IMR-90 (cell line): ENCODE data around the gene CELF6. TPM values are rescaled to one million over a fixed set of nuclear protein-coding genes. Genes with fewer than 3 reads are reported as not detected.

Experiments used
- ATAC-seq: fragments of 200-7000 bp; cut with Tn5 transposase; 2 replicates; pipeline ENCODE4 v1.9.1; 2020; ENCODE audit warnings: low read depth, mild to moderate bottlenecking, moderate library complexity
- BruUV-seq: library from RNA; stranded (reverse); fragments of 400-500 nt; replicated peaks from 2 replicates; lab custom pipeline; 2021; lab: Mats Ljungman, UMichigan
- CTCF ChIA-PET: fragments of 300-600 bp; formaldehyde crosslinking; extraction: SDS; loops from one replicate; lab custom pipeline; 2021; ENCODE audit warnings: antibody characterized with exemption; lab: Yijun Ruan, JAX
- POLR2A ChIA-PET: fragments of 300-600 bp; sonication (Branson Sonifier 250); formaldehyde crosslinking; loops from one replicate; lab custom pipeline; 2022; ENCODE audit warnings: antibody characterized with exemption; ENCODE audit not compliant: unreplicated experiment; lab: Charles Lee
- DNase-seq: peaks from one replicate; pipeline ENCODE4 v3.0.0; 2013
- H2AFZ ChIP-seq: replicated peaks from 2 replicates; pipeline ENCODE3; 2013; ENCODE audit warnings: low read length, mild to moderate bottlenecking; ENCODE audit not compliant: poor library complexity
- H2AK5ac ChIP-seq: 2 replicates; pipeline ENCODE4 v1.6.1; 2013; ENCODE audit warnings: low read depth, low read length, inconsistent platforms
- H2AK9ac ChIP-seq: replicated peaks from 2 replicates; pipeline ENCODE3; 2013; ENCODE audit warnings: mild to moderate bottlenecking, low read depth, low read length, moderate library complexity; ENCODE audit not compliant: poor library complexity
- H2BK120ac ChIP-seq: 2 replicates; pipeline ENCODE4 v1.6.1; 2013; ENCODE audit warnings: low read depth, low read length, inconsistent platforms
- H2BK15ac ChIP-seq: 3 replicates; pipeline ENCODE4 v1.6.1; 2013; ENCODE audit warnings: low read depth, low read length, inconsistent platforms
- H2BK20ac ChIP-seq: 2 replicates; pipeline ENCODE4 v1.6.1; 2013; ENCODE audit warnings: low read depth, mild to moderate bottlenecking, inconsistent platforms, low read length, moderate library complexity
- H2BK5ac ChIP-seq: 2 replicates; pipeline ENCODE4 v1.6.1; 2013; ENCODE audit warnings: mild to moderate bottlenecking, low read depth, low read length, inconsistent platforms; ENCODE audit not compliant: poor library complexity, severe bottlenecking
- H3K14ac ChIP-seq: replicated peaks from 2 replicates; pipeline ENCODE4 v1.6.1; 2013; ENCODE audit warnings: low read depth, low read length, inconsistent platforms
- H3K18ac ChIP-seq: 2 replicates; pipeline ENCODE4 v1.6.1; 2013; ENCODE audit warnings: low read depth, low read length, control low read depth
- H3K23ac ChIP-seq: 2 replicates; pipeline ENCODE4 v1.6.1; 2013; ENCODE audit warnings: low read depth, low read length, inconsistent platforms
- H3K27ac ChIP-seq: 2 replicates; pipeline ENCODE4 v1.5.1; 2013; ENCODE audit warnings: mild to moderate bottlenecking, control low read depth, low read length; ENCODE audit not compliant: insufficient read depth
- H3K27me3 ChIP-seq: 2 replicates; pipeline ENCODE4 v1.6.1; 2013; ENCODE audit warnings: low read length; ENCODE audit not compliant: control insufficient read depth, insufficient read depth
- H3K36me3 ChIP-seq: 2 replicates; pipeline ENCODE4 v1.6.1; 2013; ENCODE audit warnings: low read length, mixed read lengths; ENCODE audit not compliant: control insufficient read depth, insufficient read depth
- H3K4ac ChIP-seq: 2 replicates; pipeline ENCODE4 v1.6.1; 2013; ENCODE audit warnings: low read depth, low read length, inconsistent platforms
- H3K4me1 ChIP-seq: 2 replicates; pipeline ENCODE4 v1.6.1; 2013; ENCODE audit warnings: low read length, mixed read lengths; ENCODE audit not compliant: control insufficient read depth, insufficient read depth
- H3K4me2 ChIP-seq: 2 replicates; pipeline ENCODE4 v1.6.1; 2013; ENCODE audit warnings: low read depth, mild to moderate bottlenecking, control low read depth, low read length, moderate library complexity
- H3K4me3 ChIP-seq: 2 replicates; pipeline ENCODE4 v1.5.1; 2013; ENCODE audit warnings: low read depth, mild to moderate bottlenecking, control low read depth, low read length, moderate library complexity; ENCODE audit not compliant: insufficient read depth
- H3K56ac ChIP-seq: 2 replicates; pipeline ENCODE4 v1.6.1; 2013; ENCODE audit warnings: low read length, inconsistent platforms; ENCODE audit not compliant: insufficient read depth; ENCODE audit errors: extremely low read depth
- H3K79me1 ChIP-seq, 2 experiments: 2 replicates each; pipeline ENCODE4 v1.6.1; 2013; ENCODE audit warnings: low read length in 2 of 2, inconsistent platforms in 1 of 2, low read depth in 1 of 2
- H3K9ac ChIP-seq: 2 replicates; pipeline ENCODE4 v1.6.1; 2013; ENCODE audit warnings: low read depth, low read length, control low read depth
- H3K9me1 ChIP-seq: 2 replicates; pipeline ENCODE4 v1.6.1; 2013; ENCODE audit warnings: low read length, inconsistent platforms; ENCODE audit not compliant: insufficient read depth
- H3K9me3 ChIP-seq: 2 replicates; pipeline ENCODE4 v1.6.1; 2013; ENCODE audit warnings: low read length; ENCODE audit not compliant: control insufficient read depth, insufficient read depth
- H4K20me1 ChIP-seq: 2 replicates; pipeline ENCODE4 v1.6.1; 2013; ENCODE audit warnings: low read length, inconsistent platforms; ENCODE audit not compliant: insufficient read depth
- H4K5ac ChIP-seq: 2 replicates; pipeline ENCODE4 v1.6.1; 2013; ENCODE audit warnings: mild to moderate bottlenecking, low read depth, low read length, control low read depth
- H4K8ac ChIP-seq, 2 experiments: 2 replicates each; pipeline ENCODE4 v1.6.1; 2013; ENCODE audit warnings: low read depth in 2 of 2, low read length in 2 of 2, control low read depth in 1 of 2, inconsistent platforms in 1 of 2
- H4K91ac ChIP-seq: 2 replicates; pipeline ENCODE4 v1.6.1; 2013; ENCODE audit warnings: low read depth, low read length, inconsistent platforms; ENCODE audit not compliant: insufficient read depth
- CEBPB ChIP-seq: IDR thresholded peaks from 2 replicates; pipeline ENCODE4 v1.6.1; 2012; ENCODE audit warnings: low read depth, low read length, improper control_type of control experiment
- CTCF ChIP-seq: conservative IDR thresholded peaks from 2 replicates; pipeline ENCODE4 v1.5.1; 2012; ENCODE audit warnings: mild to moderate bottlenecking, low read depth, low read length, improper control_type of control experiment
- FOS ChIP-seq: fragments of 150-350 bp; IDR thresholded peaks from 2 replicates; pipeline ENCODE4 v1.6.1; 2016; ENCODE audit warnings: low read depth, low read length
- MAFK ChIP-seq: IDR thresholded peaks from 2 replicates; pipeline ENCODE4 v1.6.1; 2012; ENCODE audit warnings: low read depth, low read length, improper control_type of control experiment
- POLR2A ChIP-seq: IDR thresholded peaks from 2 replicates; pipeline ENCODE4 v1.6.1; 2012; ENCODE audit warnings: mild to moderate bottlenecking, low read depth, low read length
- RAD21 ChIP-seq: IDR thresholded peaks from 2 replicates; pipeline ENCODE4 v1.6.1; 2012; ENCODE audit warnings: low read length, improper control_type of control experiment
- WGBS, 2 experiments: methylation state at CpG; one replicate each; pipeline versions ENCODE4 v1.1.5 to v1.1.7; 2013; ENCODE audit warnings: missing lambda C conversion rate in 2 of 2; ENCODE audit not compliant: insufficient read length in 1 of 2; ENCODE audit errors: extremely low coverage in 2 of 2; 5-methylcytosine and 5-hydroxymethylcytosine counted together
- dilution Hi-C: fragments of 300-500 bp; cut with HindIII; formaldehyde crosslinking; loops from one replicate; pipeline ENCODE4 v1.14.3; 2018; ENCODE audit warnings: low sequenced_read_pairs; ENCODE audit not compliant: unreplicated experiment
- in situ Hi-C: fragments of 300-500 bp; cut with MboI; formaldehyde crosslinking; loops from 3 replicates; pipeline ENCODE4 v1.14.3; 2019; ENCODE audit warnings: low sequenced_read_pairs, inconsistent platforms, mixed read lengths
- intact Hi-C: fragments of 100-400 bp; cut with micrococcal nuclease; formaldehyde crosslinking; loops from 2 replicates; pipeline ENCODE4 v1.10.0; 2022
- polyA plus RNA-seq, 3 experiments: library from polyadenylated mRNA; depleted of rRNA; stranded (reverse); fragments of >200 nt; gene quantifications; 2 replicates each; pipeline ENCODE4 v1.2.3, GENCODE V29; 2012; ENCODE audit warnings: low replicate concordance in 1 of 3
- total RNA-seq: library from RNA; depleted of rRNA; stranded (reverse); fragments of >200 nt; gene quantifications from 2 replicates; pipeline ENCODE4 v1.2.3, GENCODE V29; 2012

The CELF6 gene
- total and polyA plus RNA-seq, 2 of the 4 experiments (the other 2 are of a cell fraction) = 0.07 TPM; not detected in 1

- Histone ChIP-seq H3K27me3 (peaks cover 25% of the 10 kb centered on the region), H2BK120ac (no peak overlapping the region), H2AK5ac (no peak overlapping the region), H3K9ac (no peak overlapping the region), H3K36me3 (no peaks in the 10 kb centered on the region), H4K8ac (no peak overlapping the region), H3K9me3 (no peaks in the 10 kb centered on the region), H3K4me3 (no peak overlapping the region), H2BK20ac (no peak overlapping the region), H2BK5ac (no peak overlapping the region), H2AFZ (no peak overlapping the region), H3K23ac (no peak overlapping the region), H4K91ac (no peak overlapping the region), H3K4me2 (no peak overlapping the region), H3K27ac (no peak overlapping the region), H3K4me1 (no peaks in the 10 kb centered on the region), H3K14ac (no peak overlapping the region), H3K9me1 (no peaks in the 10 kb centered on the region; the same call in 1 of the 2 replicates), H2AK9ac (no peak overlapping the region), H3K4ac (no peak overlapping the region), H3K56ac (no peak overlapping the region), H3K18ac (no peak overlapping the region), H3K79me1 (no peaks in the 10 kb centered on the region), H2BK15ac (no peak overlapping the region), H4K5ac (no peak overlapping the region), H4K20me1 (peaks cover 5% of the 10 kb centered on the region; the same call in 1 of the 2 replicates)
- ChIA-PET CTCF (no interaction called here), POLR2A (no interaction called here)
- intact Hi-C loops = no loop called here
- no TSS peak for BruUV-seq
- dilution Hi-C loops = no loop called here
- ATAC-seq (no peak), DNase-seq (no peak)
- WGBS, 2 experiments = 50% methylated on average over 1 of the region's 6 CpGs; no CpG with 5 or more reads in 1 of the 2 experiments
- in situ Hi-C loops = no loop called here
- no peak for TF ChIP-seq POLR2A
- TF ChIP-seq CEBPB = no peak
- no peak for TF ChIP-seq RAD21
- TF ChIP-seq FOS = no peak
- TF ChIP-seq MAFK = no peak
- no peak for TF ChIP-seq CTCF
Measured at GRCh38 chr15:72315706-72316370, 4.1 kb downstream of the CELF6 start.
